NCI-H2081 (cell line): ENCODE measurements around the gene PTPRN2.
A peak's percentile ranks its signal among the peaks of the same experiment; 100 is the strongest.
"Not testable (repeated sequence)": the region's sequence is repeated elsewhere in the genome, so short reads cannot be mapped to it uniquely, and the experiment has no call there.

Experiments
- DNase-seq, 2 experiments: peaks; one replicate each; lab custom pipeline; 2025; lab: John Stamatoyannopoulos, UW

Gene PTPRN2

GRCh38 chr7:158366916-158367633 is 220.5 kb downstream of the PTPRN2 start:
- no peak for DNase-seq

- DNase-seq: no peak
Measured at GRCh38 chr7:158366346-158366745, 221.3 kb downstream of the PTPRN2 start.

- no peak for DNase-seq
Measured at GRCh38 chr7:158365267-158365666, 222.4 kb downstream of the PTPRN2 start.

- DNase-seq: no peak
Measured at GRCh38 chr7:158364451-158364850, 223.2 kb downstream of the PTPRN2 start.

- DNase-seq: no peak
Measured at GRCh38 chr7:158362912-158363905, 224.4 kb downstream of the PTPRN2 start.

GRCh38 chr7:158362001-158362400 is 225.6 kb downstream of the PTPRN2 start:
- DNase-seq: no peak

GRCh38 chr7:158361326-158361946 is 226.2 kb downstream of the PTPRN2 start:
- no peak for DNase-seq

GRCh38 chr7:158358926-158359645 is 228.5 kb downstream of the PTPRN2 start:
- DNase-seq: no peak

GRCh38 chr7:158357898-158358821 is 229.5 kb downstream of the PTPRN2 start:
- DNase-seq: no peak

- no peak for DNase-seq
Measured at GRCh38 chr7:158357106-158357897, 230.3 kb downstream of the PTPRN2 start.

- DNase-seq: peak in 1 of 2 experiments; percentile 34
Measured at GRCh38 chr7:158356454-158356853, 231.2 kb downstream of the PTPRN2 start.

- no peak for DNase-seq
Measured at GRCh38 chr7:158355456-158356065, 232.1 kb downstream of the PTPRN2 start.

GRCh38 chr7:158354861-158355260 is 232.8 kb downstream of the PTPRN2 start:
- no peak for DNase-seq

GRCh38 chr7:158353606-158354570 is 233.7 kb downstream of the PTPRN2 start:
- DNase-seq: peak; percentile 15 to 38

GRCh38 chr7:158351899-158352729 is 235.5 kb downstream of the PTPRN2 start:
- DNase-seq: not testable (repeated sequence)

GRCh38 chr7:158351481-158351880 is 236.1 kb downstream of the PTPRN2 start:
- no peak for DNase-seq

- no peak for DNase-seq
Measured at GRCh38 chr7:158351051-158351450, 236.6 kb downstream of the PTPRN2 start.
